GOT3 (cell line): ENCODE measurements around the gene TLNRD1.

Experiments
- DNase-seq: peaks from one replicate; lab custom pipeline; 2025; ENCODE audit warnings: mixed read lengths; lab: John Stamatoyannopoulos, UW

The TLNRD1 gene

GRCh38 chr15:81002009-81002330 lies 1.2 kb downstream of the TLNRD1 start:
- DNase-seq, result no peak

GRCh38 chr15:81002331-81003096 lies 1.8 kb downstream of the TLNRD1 start:
- no peak for DNase-seq

GRCh38 chr15:81003097-81003350 lies 2.3 kb downstream of the TLNRD1 start:
- no peak for DNase-seq

GRCh38 chr15:81006124-81006523 lies 5.4 kb downstream of the TLNRD1 start:
- no peak for DNase-seq

- no peak for DNase-seq
Observed at GRCh38 chr15:81007428-81008064, 6.8 kb downstream of the TLNRD1 start.

GRCh38 chr15:81008312-81008711 lies 7.6 kb downstream of the TLNRD1 start:
- DNase-seq, result no peak

GRCh38 chr15:81010086-81010485 lies 9.4 kb downstream of the TLNRD1 start:
- no peak for DNase-seq

- no peak for DNase-seq
Observed at GRCh38 chr15:81011593-81011992, 10.9 kb downstream of the TLNRD1 start.

- no peak for DNase-seq
Observed at GRCh38 chr15:81012588-81012987, 11.9 kb downstream of the TLNRD1 start.

GRCh38 chr15:81013396-81013929 lies 12.7 kb downstream of the TLNRD1 start:
- DNase-seq, result no peak

- no peak for DNase-seq
Observed at GRCh38 chr15:81014446-81015093, 13.8 kb downstream of the TLNRD1 start.

GRCh38 chr15:81015621-81016488 lies 15.1 kb downstream of the TLNRD1 start:
- no peak for DNase-seq

GRCh38 chr15:81016489-81017068 lies 15.9 kb downstream of the TLNRD1 start:
- DNase-seq, result no peak

GRCh38 chr15:81018197-81018596 lies 17.5 kb downstream of the TLNRD1 start:
- no peak for DNase-seq

- DNase-seq, result no peak
Observed at GRCh38 chr15:81021321-81021720, 20.6 kb downstream of the TLNRD1 start.

- DNase-seq, result peak; percentile 65
Observed at GRCh38 chr15:81023483-81024264, 23.0 kb downstream of the TLNRD1 start.

- no peak for DNase-seq
Observed at GRCh38 chr15:81024265-81024872, 23.6 kb downstream of the TLNRD1 start.

- DNase-seq, result no peak
Observed at GRCh38 chr15:81024936-81025335, 24.2 kb downstream of the TLNRD1 start.

- no peak for DNase-seq
Observed at GRCh38 chr15:81025721-81026370, 25.1 kb downstream of the TLNRD1 start.
